GM19025 (cell line): ENCODE data around the gene GTF2E1.
"Not testable (repeated sequence)": the region's sequence is repeated elsewhere in the genome, so short reads cannot be mapped to it uniquely, and the experiment has no call there.

ENCODE experiments used
- ATAC-seq: cut with Tn5 transposase; IDR thresholded peaks from one replicate; pipeline ENCODE4 v1.9.1; 2021; ENCODE audit warnings: mild to moderate bottlenecking, low read depth, moderate library complexity; ENCODE audit not compliant: unreplicated experiment

Gene GTF2E1

DNA sequence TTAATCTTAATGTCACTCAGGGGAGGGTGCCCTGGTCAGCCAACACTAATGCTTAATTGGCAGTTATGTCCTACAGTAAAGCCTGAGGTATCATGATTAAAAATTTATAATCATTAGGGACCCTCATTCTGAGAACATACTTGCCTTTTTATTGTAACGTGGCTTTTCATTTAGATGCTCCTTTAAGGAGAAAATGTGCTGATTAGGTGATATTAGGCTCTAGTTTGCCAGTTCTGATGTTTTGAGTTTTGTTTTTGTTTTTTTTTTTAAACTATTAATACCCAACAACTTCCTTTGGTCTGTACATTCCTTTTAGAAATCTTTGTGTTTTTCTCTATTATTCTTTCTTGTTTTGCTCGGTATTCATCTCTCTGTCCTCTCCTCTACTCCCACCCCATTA is 10.3 kb downstream of the GTF2E1 start:
- ATAC-seq = no peak

DNA sequence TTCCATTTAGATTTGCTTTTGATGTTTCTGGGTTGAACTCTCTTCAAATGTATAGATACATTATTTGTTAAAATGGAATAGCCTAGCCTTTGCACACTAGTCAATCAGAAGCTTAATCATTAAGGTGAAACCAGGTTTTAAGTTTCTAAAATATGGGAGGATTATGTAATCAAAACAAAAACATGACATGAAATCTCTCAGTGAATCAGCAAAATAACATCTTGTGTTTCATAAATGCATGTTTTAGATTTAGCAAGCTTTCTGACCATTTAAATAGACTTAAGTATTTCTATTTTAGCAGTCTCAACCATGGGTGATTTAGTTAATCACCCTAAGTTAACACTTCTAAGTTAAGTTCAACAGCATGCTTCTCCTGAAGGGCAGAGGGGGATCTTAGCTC is 11.3 kb downstream of the GTF2E1 start:
- ATAC-seq = no peak

DNA sequence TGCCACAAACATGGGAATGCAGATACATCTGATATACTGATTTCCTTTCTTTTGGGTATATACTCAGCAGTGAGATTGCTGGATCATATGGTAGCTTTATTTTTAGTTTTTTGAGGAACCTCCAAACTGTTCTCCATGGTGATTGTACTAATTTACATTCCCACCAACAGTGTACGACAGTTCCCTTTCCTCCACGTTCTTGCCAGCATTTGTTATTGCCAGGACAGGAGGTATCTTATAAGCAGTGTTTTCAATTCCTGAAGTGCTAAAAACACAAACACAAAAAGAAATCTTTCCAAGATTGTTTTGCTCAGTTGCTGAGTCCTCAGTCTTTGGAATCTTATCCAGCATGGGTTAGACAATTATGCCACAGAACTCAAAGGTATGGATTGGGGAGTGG is 13.5 kb downstream of the GTF2E1 start:
- ATAC-seq = no peak

DNA sequence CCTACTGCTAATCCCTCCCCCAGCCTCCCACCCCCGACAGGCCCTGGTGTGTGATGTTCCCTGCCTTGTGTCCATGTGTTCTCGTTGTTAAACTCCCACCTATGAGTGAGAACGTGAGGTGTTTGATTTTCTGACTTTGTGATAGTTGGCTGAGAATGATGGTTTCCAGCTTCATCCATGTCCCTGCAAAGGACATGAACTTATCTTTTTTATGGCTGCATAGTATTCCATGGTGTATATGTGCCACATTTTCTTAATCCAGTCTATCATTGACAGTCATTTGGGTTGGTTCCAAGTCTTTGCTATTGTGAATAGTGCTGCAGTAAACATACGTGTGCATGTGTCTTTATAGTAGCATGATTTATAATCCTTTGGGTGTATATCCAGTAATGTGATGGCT is 16.0 kb downstream of the GTF2E1 start:
- not testable (repeated sequence) for ATAC-seq

DNA sequence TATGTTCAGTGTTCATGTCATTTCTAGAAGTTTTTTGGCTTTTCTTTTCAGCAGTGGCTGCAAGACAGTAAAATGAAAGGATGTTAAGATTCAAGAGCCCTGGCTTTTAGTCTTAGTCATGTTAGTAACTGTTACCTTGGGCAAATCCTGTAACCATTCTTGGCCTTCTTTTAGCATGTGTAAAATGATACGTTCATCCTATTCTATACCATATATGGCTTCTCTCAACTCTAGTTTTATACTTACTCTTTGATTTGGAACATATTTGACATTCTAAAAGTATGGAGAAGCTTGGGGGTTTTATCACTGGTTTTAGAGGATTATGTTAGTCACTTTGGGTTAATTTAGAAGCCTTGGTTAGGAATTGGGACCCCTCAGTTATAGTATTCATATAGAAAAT is 20.1 kb downstream of the GTF2E1 start:
- no peak for ATAC-seq

DNA sequence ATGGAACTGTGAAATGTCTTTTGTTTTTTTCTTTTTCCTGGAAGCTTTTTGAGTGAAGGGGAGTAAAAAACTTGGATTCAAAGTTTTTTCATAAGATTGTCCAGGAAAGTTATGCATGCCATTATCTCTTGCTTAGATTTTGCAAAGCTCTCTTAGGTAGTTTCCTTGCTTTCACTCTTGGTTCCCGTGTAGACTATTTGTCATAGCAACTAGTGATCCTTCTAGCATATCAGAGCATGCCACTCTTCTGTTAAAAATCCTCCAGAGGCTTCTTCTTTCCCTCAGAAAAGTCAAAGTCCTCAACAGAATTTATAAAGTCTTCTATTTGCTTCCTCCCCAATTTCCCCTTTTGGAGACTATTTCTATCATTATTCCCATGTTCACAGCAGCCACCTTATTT is 21.1 kb downstream of the GTF2E1 start:
- peak; percentile 74 for ATAC-seq

DNA sequence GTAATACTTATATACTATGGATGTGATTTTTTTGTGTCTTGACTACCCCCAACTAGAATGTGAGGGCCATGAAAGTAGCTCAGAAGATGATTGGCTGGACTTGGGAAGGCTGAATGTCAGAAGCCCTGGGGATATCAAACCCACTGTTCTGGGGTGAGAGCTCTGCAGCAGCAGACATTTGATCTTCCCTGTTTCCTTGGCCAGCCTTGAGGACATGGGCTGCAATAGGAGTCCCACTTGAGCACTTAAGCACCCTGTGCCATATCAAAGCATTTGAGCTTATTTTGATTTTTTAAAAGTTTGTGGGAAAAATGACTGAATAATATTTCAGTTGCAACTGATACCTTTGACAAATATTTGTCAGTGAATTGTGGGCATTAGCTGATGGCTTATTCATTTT is 21.7 kb downstream of the GTF2E1 start:
- no peak for ATAC-seq

DNA sequence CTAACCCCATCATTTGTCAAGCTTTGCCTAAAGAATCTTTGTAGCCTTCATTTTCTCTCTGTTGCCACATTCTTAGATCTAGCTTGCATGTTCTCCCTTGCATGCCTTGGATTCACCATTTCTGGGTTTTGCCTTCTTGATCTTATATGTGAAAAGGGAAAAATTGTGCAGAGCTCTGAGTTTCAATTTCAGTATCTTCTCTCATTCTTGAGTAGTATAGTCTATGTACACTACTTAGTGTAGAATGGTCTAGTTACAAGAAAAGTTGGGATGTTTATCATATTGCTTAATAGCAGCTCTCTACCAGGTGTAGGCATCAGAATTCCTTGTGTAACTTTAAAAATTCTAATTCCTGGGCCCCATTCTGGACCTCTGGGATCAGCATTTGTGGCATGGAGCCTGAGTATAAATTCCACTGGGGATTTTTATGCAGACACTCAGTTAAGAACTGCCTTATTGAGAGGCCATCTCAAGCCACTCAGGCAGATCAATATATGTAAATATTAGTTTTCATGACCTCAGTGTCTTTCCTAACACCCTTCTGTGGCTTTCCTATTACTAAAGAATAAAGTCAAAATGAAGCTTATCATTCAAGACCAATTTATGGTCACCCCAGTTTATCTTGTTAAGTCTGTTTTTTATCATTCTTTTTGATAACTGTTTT is 23.4 kb downstream of the GTF2E1 start:
- ATAC-seq = no peak

DNA sequence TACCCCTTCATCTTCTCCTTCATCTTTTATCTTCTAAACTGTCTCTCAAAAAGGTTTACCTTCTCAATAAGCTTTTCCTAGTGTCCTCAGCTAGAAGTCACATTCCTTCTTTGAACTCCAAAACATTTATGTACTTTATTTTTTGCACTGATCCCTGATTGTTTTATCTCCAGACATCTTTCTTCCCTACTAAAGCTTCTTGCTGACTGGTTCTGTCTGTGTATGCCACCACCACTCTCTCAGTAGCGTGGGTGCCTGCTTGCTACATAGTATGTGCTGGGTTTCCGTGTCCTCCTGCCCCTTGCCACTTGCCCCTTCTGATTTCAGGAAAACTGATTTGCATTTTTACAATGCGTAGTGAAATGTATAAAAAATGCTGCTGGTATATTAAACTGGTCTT is 24.0 kb downstream of the GTF2E1 start:
- ATAC-seq = no peak

DNA sequence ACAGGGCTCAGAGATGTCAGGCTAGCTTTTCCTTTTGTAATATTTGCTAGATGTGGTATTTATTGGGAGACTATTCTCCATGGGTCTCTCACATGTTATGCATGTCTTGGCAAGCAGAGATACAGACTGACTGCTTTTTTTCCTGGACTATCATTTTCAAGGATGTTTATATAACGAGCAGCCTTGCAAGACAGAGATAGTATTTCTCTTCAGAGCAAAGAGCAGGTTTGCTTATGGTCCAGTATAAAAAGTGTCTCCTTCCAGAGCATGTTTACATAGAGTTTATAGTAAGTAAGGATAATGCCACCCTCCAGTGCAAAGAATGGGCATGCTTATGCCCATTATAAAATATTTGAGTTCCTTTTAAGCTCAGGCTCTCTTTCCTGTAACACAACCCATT is 24.6 kb downstream of the GTF2E1 start:
- ATAC-seq = no peak

DNA sequence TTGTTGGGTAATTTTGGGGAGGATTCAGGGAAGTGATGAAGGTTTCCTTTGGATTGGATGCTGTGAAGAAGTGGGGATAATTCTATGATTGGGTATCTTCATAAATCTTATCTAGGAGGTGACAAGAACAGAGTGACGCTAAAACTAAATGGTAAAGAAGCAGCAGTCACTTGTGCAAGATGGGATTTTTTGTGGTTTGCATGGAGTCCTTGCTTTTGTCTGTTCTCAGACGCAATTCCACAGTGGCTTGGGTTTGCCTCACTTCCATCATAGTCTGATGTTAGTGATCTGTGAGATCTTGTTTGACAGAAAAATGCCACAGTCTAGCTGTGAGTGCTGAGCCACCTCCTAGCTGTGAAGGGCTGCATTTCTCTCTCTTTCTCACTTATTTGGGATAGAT is 26.9 kb downstream of the GTF2E1 start:
- no peak for ATAC-seq

DNA sequence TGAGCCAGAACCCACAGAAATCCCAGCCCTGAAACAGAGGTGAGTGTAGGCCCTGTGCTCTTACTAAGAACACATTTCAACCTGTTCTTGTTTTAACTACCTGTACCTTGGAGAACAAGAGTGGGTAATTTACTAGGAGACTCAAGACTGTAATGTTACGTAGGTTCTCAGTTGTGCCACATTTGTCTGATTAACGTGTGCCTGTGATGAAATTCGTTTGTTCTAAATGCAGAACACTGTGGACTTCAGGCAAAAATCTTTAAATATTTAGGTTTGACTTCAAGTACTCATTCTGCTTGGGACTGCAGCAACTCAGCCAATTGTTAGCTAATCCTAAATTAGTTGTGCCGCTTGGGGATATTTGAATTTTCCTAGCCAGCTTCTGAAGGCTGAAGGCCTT is 28.3 kb downstream of the GTF2E1 start:
- no peak for ATAC-seq

DNA sequence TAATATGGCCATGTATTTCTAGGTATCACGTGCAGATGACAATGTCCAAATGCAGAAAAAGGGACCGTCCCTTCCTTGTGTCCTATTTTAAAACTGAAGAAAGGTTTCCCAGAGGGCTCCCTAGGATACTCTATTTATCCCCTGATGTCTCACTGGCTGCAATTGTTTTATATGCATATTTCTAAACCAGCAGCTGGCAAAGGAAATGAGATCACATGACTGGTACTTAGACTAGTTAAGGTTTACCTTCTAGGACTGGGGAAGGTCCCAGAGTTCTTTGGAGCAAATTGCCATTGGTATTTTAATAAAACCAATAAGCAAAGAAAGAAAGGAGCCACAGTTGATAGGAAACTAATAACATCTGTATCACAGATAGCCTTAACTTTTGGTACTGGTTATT is 29.5 kb downstream of the GTF2E1 start:
- no peak for ATAC-seq

DNA sequence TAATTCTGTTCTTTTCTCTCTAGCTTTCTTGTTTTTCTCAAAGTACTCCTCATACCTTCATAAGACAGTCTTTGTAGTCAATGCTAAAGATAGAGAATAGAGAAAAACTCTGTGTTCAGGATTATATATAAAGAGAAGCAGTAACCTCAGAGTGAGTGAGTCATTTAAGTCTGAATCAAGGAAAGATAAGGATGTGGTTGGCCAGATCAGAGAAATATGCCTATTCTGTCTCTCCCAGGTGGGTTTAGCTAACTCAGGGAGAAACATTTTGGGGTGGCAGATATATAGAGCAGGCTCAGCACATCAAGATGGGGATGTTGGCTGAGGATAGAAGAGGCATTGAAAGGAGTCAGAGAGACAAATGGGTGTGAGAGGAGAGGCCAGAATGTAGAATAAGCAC is 31.4 kb downstream of the GTF2E1 start:
- peak; percentile 55 for ATAC-seq

DNA sequence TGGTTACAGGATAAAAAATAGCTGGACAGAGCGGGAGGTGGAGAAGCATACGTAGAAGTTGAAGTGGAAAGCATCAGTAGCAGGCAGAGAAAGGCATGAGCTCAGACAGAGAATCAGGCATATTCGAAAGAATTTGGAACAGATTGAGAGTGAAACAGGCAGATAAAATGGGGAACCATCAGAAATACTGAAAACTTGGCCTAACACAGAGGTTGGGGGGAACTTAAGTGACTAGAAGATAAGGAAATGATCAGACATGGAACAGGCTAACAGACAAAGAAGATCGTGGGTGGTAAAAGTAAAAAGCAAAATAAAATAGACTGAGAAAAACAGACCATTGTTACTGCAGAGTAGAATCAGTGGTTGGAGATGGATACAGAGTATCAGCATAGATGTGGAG is 32.9 kb downstream of the GTF2E1 start:
- no peak for ATAC-seq

DNA sequence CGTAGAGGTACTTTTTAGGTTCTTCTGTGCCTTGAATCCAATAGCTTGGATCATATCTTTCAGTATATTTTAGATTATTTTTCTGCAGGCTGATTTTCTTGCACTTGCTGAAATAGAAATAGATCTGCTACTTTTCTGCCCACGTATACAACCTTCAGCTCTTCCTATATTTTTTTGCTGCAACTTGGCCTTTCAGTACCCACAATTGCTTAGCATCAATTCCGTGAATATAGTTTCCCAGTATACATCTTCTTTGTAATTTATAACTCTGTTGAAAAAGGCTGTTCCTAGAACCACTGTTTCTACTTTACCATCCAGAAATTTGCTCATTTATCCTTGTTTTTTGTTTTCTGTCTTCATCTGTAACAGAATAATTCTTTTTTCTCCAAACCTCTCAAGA is 36.2 kb downstream of the GTF2E1 start:
- ATAC-seq = no peak

DNA sequence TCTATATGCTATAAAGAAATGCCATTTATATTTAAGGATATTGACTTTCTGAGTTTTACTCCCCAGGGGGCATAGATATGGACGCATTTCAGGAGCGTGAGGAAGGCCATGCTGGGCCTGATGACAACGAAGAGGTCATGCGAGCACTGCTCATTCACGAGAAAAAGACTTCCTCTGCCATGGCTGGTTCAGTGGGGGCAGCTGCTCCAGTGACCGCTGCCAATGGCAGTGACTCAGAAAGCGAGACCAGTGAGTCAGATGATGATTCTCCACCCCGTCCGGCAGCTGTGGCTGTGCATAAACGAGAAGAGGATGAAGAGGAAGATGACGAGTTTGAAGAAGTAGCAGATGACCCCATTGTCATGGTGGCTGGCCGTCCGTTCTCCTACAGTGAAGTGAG is 38.4 kb downstream of the GTF2E1 start:
- ATAC-seq = peak; percentile 95

DNA sequence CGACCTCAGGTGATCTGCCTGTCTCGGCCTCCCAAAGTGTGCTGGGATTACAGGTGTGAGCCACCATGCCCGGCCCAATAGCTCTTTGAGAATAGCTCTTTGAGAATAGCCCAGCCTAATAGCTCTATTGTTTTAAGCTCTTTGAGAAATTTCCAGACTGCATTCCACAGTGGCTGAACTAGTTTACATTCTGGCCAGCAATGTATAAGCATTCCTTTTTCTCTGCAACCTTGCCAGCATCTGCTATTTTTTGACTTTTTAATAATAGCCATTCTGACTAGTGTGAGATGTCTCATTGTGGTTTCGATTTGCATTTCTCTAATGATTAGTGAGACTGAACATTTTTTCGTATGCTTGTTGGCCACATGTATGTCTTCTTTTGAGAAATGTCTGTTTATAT is 43.3 kb downstream of the GTF2E1 start:
- ATAC-seq = peak; percentile 60

DNA sequence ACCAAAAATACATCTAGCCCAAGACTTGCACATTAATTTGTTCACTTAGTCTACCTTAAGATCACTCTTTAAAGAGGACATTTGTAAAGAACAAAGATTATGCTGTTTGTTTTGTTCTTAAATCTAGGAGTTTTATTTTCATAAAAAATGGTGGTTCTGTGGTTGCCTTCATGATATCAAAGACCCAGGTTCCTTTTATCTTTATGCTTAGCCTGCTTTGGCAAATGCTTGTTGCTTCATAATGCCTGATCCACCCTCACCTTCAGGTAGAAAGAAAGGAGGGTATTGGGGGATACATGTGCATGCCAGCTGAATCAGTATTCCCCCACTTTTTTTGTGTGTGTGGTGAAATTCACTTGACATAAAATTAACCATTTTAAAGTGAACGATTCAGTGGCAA is 48.5 kb downstream of the GTF2E1 start:
- ATAC-seq = no peak

DNA sequence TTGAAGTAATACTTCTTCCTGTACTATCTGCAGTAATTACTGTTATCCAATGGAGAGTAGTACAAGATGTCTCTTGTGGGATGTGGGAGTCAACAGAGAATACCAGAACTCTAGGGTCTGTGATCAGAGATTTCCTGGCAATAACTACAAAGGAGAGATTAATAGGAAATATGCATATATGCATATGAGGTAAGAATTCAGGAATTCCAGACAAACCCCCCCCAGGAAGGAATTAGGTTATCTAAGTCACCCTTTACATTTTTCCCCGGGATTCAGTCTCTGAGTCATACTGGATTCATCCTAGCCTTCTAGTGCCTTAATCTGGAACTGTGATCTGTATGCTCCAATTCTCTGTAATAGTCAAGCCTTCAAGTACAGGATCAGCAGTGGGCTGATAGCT is 49.4 kb downstream of the GTF2E1 start:
- no peak for ATAC-seq

DNA sequence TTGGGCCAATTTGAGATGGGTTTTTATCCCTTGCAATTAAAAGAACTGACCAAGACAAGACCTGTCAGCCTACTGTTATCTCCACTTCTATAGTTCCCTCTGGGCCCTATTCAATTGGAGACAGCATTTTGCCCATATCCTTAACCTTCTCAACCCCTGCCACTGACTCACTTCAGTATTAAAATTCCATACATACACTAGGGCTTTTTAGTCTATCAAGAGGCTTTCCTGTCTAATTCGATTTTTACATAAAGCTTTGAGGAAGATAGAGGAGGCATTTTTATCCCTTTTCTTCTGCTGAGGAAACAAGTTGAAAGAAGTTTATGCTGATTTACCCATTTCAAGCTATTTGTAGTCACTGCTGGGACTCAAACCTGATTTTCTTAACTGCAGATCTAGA is 51.1 kb downstream of the GTF2E1 start:
- ATAC-seq = no peak

DNA sequence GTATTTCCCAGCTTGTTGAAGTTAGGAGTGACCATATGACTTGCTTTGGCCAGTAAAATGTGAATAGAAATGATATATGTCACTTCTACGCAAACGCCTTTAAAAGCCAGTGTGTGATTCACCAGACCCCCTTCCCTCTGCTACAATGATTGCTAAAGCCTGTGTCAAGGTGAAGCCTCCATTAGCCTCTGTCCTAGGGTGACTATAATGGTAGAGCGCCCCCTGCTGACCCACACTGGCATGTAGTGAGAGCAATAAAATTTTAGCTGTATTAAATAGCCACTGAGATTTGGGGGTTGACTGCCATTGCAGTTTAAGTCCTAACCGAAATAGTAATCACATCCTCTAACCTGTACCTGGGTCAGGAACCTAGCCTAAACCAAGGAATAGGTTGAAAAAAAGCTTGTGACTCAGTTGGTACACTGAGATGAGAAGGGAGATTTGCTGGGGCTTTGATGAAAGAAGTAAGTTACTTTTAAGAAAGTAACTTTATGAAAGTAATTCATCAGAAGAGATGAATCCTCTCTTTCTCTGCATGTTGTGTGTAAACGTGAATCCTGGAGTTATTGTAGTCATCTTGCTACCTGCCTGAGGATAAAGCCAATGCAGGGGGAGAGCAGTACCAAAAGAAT is 52.6 kb downstream of the GTF2E1 start:
- ATAC-seq = peak; percentile 86

DNA sequence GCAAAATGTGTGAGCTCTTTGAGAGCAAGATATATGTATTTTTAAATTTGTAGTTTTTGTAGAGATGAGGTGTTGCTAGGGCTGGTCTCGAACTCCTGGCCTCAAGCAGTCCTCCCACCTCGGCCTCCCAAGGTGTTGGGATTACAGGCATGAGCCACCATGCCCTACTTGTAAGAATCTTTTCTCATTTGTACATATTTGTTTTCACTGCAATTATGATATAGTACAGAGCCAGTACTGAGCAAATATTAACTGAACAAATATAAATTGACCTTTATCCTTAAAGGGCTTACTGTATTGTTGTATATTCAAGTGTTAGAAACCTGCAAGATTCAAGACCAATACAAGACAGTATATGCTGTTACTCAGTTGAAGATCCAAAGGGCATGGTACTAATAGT is 53.4 kb downstream of the GTF2E1 start:
- no peak for ATAC-seq
